Measurements from ENCODE around the gene CHST2. TPM values are rescaled to one million over a fixed set of nuclear protein-coding genes. Genes with fewer than 3 reads are reported as not detected.

CHST2 gene
- total RNA-seq, 1 donor from 2014 or later: 6.7 TPM

DNA sequence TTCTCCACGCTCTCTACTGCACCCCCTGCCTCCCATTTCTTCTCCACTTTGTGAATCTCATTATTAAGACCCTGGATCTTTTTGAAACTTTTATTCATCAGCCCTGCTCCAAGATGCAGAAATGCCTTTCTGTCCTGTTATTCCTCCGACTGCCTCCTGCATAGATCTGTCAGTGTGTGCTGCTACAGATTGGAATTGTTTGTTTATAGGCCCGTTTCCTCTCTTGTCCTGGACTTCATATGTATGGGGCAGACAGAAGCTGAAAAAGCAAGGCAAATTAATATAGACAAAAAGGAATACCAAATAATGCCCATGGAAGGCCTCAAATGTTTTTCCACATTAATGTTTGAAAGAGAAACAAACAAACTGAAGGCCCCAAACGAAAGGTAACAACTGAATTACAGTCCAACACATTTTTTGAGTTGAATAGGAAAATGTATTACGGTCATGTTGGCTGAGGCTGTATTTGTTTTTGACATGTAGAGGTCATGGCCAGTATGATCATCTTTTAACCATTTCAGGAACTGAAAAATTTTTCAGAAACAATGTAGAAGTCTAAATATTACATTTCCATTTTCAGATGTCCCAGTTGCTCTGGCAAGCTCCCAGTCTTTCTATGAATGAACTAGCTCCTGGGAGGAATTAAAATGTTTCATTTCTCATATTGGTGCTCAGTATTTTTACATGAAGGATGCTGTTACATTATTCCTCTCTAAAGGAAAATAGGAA, 8.8 kb downstream of the CHST2 start:
- intact Hi-C loops (cut with micrococcal nuclease): no loop called here

DNA sequence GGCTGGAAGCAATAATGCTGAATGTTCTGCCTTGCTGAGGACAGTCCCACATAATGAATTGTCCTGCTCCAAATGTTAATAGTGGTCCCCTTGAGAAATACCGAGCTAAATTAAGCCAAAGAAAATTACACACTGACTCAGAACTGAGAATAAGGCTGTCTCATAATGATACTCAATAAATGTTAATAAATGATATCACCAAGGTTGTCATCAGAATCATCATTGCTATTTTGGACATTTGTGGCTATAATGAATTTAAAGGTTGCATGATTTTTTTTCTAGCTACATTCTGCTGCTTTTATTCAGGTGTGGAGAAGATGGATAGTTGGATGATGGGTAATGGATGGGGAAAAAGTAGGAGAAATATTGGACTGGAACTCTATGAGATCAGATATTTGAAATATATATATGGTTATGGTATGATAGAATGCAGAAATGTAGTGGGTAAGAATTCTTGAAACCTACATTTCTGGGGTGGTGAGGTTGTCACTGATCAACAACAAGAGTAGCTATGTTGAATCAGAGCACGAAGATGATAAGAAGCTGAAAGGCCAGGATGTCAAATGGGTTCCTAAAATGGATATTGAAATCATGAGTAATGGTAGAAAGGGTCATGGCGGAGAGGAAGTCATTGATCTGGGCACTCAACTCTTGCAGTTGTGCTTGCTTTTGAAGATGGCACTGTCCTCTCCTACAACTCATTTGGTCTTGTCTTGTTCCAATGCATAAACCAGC, 12.8 kb downstream of the CHST2 start:
- intact Hi-C loops (cut with micrococcal nuclease): no loop called here

DNA sequence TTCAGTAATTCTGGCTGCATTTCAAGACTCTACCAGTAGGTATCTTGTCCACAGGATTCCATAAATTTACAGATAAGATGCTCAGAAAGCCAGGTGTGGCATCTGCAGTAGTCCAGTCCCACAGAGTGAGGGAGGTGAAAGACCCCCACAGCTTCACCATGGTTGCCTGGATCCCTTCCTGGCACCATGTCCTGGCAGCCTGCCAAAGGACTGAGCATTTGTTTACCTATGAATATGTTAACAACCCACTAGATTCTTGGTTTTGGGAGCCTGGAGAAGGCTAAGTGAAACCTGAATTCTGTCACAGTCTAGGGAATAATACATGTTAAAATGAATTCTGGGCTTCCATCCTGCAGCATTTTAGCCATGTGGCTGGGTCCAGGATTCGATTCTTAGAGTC, 14.9 kb downstream of the CHST2 start:
- intact Hi-C loops (cut with micrococcal nuclease): no loop called here

DNA sequence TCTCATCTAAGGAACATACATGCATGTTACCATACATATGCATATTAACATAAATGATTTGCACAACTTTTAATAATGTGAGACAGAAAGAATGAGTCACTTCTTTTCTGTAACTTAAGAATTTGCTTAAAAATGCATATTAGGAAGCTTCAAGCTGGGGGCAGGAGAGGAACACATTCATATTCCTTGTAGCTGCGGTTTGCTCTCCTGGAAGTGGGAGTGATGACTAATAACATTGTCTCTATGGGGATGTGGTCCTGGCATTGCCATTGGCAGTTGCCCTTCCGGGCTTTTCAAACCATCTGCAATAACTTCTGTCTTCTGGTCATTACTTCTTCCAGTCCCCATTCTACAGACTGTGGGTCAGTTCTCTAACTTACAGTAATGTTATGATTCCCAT, 15.6 kb downstream of the CHST2 start:
- intact Hi-C loops (cut with micrococcal nuclease): no loop called here

DNA sequence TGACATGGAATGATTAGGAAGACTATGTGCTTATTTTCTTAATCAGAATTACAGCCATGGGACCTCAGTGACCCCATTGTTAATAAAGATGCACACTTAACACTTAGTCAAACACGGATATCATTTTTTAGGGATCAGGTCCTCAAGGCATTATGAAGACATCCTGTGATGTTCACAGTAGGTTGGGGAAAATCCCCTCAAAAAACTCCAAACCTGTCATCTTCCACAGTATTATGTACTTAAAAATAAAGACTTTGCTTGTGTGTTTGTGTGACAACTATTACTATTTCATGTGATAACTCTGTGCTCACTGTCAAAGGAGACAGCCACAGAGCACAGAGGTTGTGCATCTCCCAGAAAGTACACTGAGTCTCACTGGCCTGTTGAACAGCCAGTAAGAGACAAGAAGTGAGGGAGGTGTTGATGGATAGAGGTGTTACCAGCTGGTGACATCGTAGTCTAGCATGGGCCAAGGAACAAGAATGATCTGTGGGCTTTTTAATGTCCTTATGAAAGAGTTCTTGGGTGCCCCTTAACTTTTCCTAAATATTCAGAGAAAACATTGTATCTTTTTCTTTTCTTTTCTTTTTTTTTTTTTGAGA, 18.0 kb downstream of the CHST2 start:
- intact Hi-C loops (cut with micrococcal nuclease): no loop called here

DNA sequence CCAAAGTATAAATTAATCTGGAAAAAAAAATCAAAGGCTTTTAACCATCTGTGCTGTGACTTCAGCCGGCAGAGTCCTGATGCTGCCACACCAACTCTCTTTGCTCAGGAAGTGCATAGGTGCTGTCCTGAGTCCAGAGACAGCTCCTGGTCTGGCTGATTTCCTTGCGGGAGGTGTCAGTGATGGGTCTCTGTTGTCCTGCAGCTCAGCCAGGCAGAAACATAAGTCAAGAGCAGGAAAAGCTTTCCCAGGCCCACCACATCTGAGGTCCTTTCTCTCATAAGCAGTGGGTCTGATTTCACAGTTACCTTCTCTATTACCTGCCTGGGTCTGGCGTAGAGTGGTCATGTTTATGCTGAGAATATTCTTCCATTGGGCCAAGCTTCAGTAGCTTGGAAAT, 19.4 kb downstream of the CHST2 start:
- intact Hi-C loops (cut with micrococcal nuclease): no loop called here

DNA sequence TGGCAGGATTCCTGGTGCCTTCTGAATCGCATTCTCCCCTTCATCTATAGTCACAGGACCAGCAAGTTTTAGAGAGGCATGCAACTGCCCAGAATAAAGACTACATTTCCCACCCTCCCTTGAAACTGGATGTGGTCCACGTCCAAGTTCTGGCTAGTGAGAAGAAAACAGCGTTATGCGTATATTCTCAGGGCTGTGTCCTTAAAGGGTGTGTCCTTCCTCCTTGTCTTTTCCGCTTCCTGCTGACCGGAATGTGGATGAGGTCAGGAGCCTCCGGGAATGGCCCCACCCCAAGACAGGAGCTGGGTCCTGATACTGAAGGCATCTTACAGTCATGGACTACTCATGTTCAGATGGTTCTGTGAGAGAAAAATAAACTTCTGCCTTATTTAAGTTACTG, 20.2 kb downstream of the CHST2 start:
- intact Hi-C loops (cut with micrococcal nuclease): no loop called here

DNA sequence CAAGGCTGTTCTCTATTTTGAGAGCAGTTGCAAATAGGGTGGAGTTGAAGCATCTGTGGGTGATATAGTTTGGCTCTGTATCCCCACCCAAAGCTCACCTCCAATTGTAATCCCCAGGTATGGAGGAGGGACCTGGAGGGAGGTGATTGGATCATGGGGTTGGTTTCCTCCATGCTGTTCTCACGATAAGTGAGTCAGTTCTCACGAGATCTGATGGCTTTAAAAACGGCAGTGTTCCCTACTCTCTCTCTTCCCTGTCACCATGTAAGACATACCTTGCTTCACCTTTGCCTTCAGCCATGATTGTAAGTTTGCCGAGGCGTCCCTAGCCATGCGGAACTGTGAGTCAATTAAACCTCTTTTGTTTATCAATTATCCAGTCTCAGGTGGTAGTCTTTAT, 21.0 kb downstream of the CHST2 start:
- intact Hi-C loops (cut with micrococcal nuclease): no loop called here

DNA sequence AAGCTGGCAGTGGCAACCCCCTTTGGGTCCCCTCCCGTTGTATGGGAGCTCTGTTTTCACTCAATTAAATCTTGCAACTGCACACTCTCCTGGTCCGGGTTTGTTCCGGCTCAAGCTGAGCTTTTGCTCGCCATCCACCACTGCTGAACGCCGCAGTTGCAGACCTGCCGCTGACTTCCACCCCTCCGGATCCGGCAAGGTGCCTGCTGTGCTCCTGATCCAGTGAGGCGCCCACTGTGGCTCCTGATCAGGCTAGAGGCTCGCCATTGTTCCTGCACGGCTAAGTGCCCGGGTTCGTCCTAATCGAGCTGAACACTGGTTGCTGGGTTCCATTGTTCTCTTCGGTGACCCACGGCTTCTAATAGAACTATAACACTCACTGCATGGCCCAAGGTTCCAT, 22.8 kb downstream of the CHST2 start:
- intact Hi-C loops (cut with micrococcal nuclease): no loop called here

DNA sequence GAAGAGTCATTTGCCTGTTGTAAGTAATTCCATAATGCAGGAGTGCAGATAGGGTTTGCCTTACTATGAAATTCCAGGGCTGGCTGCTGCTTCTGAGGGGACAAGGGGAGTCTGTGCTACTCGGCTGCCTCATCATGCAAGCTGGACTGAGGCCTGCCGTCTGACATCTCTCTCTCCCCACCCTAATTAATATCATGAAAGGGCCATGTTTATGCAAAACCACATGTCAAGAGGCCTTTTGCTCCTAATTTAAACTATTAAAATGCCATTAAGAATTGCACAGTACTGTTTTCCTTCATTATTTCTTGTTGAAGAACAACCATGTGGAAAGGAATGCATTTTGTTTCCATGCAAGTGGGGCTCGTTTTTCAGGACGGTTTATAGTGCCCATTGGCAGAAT, 26.3 kb downstream of the CHST2 start:
- intact Hi-C loops (cut with micrococcal nuclease): no loop called here

DNA sequence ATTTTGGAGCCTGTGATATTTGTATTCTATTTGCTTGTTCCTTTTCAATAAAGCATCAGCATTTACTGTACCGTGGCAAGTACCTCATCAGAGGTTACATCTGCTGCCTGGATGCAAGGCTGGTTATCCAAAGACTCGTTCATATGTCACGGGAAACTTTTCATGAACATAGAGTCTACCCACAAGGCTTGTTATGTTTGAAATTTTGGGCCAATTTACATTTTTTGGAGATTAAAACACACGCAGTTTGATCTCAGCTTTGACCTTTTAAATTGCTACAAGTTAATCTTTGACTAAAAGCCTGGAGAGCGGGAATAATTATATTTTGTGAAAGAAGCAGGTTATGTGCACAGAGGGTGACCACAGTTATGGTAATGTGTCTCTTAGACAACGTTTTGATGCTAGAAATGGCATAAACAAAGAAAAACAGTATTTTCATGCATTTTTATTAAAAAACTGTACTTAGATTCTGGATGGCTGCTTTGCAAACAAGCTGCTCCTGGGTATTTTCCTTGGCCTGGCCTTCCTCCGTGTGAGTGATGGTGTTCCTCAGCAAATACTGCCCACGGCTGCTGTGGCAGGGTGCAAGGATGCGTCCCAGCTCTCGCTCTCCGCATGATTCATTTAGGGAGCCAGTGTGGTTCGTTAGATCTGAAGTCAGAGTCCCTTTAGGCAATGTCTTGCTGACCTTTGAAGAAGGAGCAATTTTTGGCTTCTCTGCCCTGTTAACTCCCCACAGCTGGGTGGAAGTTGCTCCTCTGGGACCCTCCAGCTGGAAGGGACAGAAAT, 27.1 kb downstream of the CHST2 start:
- intact Hi-C loops (cut with micrococcal nuclease): no loop called here

DNA sequence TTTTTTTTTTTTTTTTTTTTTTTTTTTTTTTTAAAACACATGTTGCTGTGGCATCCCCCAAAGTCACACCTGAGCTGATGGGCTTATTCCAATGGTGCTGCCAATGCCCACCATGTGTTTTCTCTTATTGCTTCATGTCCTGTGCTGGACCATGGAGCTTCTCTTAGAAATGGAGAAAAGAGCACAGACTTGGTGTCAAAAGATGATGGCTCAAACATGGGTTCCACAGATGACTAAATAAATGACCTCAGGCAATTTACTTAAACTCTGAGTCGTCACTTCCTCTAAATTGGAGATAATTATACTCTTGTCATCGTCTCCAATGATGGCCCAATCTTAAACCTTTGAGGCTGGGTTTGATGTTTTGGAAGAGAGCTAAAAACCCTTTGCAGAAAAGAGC, 28.1 kb downstream of the CHST2 start:
- intact Hi-C loops (cut with micrococcal nuclease): no loop called here

DNA sequence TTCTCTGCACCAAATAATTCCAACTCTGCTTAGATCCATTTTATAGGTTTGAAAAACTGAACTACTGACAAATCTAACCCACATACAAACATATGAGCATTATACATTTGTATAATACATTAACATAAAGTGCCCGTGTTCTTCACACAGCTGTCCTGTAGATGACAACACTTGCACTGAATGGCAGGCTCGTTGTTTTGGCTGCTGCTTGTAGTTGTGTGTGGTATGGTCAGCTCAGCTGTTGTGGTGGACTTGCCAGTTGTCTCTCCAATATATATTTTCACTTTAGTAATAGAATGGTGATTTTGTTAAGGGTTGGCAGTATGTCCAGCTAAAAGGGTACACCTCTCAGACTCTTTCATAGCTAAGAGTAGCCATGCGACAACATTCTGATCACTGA, 30.5 kb downstream of the CHST2 start:
- intact Hi-C loops (cut with micrococcal nuclease): no loop called here

DNA sequence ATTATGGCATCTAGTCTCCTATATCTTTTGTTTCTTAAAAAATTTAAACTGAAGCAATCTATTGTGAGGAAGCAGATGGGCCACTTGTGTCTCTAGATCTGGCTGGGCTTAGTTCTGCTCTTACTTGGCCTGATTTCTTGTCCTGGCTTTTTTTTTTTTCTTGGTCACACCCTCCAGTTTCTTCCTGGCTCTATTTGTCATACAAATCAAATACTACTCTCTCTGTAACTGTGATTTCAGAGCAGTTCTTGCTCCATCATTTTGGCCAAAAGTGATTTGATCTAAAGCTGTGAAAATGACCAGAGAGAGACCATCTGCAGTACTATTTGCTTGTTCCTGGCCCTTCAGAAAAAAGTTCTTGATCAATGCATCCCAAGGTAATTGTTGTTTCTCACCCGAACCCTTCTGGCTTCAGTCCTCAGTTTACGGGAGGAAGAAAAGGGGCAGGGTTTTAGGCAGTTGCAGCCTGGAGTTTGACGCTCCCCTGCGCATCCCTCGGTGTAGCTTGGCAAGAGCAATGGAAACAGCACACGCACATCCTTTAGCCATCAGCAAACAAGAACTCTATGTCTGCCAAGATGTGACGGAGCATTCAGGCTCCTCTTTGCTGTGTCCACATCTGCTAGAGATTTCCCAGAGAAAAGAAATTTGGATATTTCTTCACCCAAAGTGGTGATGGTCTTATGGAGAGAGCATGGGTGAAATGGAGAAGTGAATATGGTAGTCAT, 31.6 kb downstream of the CHST2 start:
- intact Hi-C loops (cut with micrococcal nuclease): no loop called here

DNA sequence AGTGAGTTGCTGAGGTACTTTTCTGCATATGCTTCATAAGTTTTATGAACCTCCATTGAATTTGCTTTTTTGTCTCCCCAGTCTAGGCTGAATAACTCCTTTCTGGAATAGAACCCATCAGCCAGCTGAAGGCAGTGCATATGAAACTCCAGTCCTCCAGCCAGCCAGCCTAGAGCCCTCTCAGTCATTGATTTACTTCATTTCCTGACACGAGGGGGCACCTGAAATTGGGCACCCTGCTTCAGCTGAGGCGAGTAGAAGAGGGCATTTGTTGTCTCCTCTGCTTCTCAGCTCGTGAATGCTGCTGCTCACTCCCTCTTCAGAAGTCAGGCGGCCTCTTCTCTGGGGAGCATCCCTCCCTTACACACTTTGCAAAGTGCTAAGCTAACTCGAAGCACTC, 32.5 kb downstream of the CHST2 start:
- intact Hi-C loops (cut with micrococcal nuclease): no loop called here

DNA sequence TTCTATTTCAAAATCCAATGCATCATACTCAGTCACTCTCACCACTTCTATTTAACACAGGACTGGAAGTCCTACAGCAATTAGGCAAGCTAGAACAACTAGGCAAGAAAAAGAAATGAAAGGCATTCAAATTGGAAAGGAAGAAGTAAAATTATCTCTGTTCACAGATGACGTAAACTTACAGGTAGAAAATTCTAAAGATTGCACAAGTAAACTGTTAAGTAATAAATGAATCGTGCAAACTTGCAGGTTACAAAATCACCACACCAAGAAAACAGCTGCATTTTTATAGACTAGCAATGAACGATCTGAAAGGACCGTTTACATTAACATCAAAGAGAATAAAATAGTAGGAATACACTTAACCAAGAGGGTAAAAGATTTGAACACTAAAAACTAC, 36.2 kb downstream of the CHST2 start:
- intact Hi-C loops (cut with micrococcal nuclease): no loop called here

DNA sequence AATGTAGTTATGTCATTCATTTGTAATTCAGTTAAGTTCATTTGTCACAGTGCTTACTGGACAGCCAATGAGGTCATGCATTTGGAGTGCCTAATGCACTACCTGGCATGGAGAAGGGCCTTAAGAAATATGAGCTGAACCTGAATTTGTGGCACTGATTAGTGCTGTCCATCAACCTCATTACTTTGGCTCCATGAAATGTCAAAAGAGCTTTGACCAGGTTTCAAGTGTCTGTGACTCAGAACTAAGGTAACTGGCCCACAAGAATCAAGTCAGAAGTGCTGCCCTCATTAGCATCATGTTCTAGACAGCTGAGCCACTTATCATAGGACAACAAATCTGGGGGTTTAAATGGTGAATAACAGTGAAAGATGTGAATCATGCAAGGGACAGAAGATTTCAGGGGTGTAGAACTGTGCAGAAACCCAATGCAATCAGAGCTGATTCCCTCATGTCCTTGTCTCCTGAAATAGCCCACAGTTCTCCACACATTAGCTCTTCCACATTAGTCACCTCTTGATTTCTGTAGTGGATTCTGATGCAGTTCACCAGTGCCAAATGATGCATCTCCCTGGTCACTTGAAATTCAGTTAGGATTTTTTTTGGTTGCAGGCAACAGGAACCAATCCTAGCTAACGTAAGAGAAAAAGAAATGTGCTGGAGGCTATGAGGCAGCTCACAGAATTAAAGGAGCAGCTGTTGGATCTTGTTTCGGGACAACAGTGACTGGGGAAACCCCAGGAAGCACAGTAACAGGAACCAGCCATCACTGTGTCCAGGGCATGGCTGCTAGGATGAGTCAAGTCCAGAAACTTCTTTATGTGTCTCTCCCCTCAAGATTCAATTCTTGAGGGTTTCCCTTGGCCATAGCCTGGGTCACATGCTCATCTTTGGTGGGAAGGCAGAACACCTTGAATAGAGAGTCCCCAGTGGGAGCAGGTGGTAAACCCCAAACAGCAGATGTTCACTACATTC, 38.7 kb downstream of the CHST2 start:
- intact Hi-C loops (cut with micrococcal nuclease): no loop called here

DNA sequence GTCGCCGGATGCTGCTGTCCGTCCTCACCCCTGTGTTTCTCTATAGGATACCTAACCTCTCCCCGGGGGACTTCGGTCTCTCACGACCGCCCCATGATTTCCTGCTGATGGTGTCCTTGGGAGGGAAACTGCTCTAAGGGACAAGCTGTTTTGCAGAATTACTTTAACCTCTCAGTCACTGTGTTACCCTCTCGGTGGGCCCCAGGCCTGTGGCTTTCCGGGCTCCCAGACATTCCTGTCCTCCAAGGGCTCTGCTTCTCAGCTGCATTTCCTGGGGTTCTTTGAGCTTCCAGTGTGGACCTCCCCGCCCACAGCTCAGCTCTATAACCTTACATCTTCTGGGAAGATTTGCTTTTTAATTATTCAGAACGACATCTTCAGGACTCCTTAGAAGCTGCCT, 40.9 kb downstream of the CHST2 start:
- intact Hi-C loops (cut with micrococcal nuclease): no loop called here

DNA sequence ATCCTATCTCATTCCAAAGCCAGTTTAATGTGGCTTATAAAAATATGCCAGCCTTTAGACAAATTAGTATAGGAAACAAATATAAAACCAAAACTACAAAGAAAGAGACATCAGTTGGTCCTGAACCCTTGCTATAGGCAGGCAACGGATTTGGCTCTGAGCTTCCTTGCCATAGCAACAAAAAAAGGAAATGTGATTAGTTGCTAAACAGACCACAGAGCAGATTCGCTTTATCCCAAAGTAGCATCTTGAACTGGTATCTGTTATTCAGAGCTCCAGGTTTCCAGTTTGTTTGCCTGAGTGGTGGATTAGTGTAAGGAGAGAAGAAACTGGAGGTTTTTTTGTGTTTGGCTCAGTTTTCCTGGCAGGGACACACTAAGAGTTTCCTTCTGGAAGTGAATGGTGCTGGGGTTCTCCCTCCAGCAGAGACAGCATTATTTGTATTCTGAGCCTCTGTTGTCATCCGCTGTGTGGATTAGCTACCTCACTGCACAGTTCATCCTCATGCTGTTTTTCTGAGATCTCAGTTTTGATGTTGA, 44.1 kb downstream of the CHST2 start:
- intact Hi-C loops (cut with micrococcal nuclease): loop anchor here (2.0 kb wide), 2 partner anchors 19 to 807 kb away; partner anchors contain the start of gene DIPK2A

DNA sequence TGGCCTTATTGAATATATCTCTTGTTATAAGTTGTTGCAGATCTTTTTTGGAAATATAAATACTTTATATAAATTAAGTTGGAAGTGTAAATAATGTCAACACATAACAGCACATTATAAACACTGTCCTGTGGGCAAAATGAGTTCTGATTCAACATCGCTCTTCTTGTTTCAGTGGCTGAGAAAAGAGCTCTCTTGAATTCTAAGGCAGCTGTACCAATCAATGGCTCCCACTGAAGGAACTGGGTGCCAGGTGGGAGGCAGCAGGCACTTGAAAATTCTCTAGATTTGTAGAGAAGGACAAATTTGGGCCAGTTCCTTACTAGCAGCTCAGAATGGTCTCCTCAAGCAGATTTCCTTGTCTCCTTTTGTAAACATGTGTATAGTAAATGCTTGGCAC, 45.6 kb downstream of the CHST2 start:
- intact Hi-C loops (cut with micrococcal nuclease): loop anchor here (1.0 to 5.0 kb wide), 6 partner anchors 18 to 806 kb away; partner anchors contain the start of genes DIPK2A and U2SURP

All from T-helper 1 cell treated with Interleukin-12 subunit alpha and Interleukin-12 subunit beta and Interleukin-4 antibody, amounts not matched to agents 30 ng/mL and 1 ng/mL, for 36 hours (primary cell).